ENCODE results near the gene SCRN2.

SCRN2 gene

GRCh38 chr17:47822785-47823184, 18.3 kb downstream of the SCRN2 start:
- Histone ChIP-seq H3K4me3 (replicated peaks; ENCODE audit: insufficient read depth, low read length) (no peak overlapping the region), H3K27me3 (ENCODE audit: insufficient read depth, poor library complexity, severe bottlenecking) (no peaks in the 10 kb centered on the region), H3K27ac (replicated peaks) (no peak overlapping the region)
- TF ChIP-seq CTCF (IDR thresholded peaks at IDR 0.05; ENCODE audit: insufficient read depth, low read length) (no peak), POLR2AphosphoS5 (IDR thresholded peaks at IDR 0.05; ENCODE audit: low read depth) (no peak), REST (IDR thresholded peaks at IDR 0.05; ENCODE audit: insufficient replicate concordance, low read depth) (no peak), GABPA (IDR thresholded peaks at IDR 0.05; ENCODE audit: low read depth) (no peak), SPI1 (IDR thresholded peaks at IDR 0.05; ENCODE audit: borderline replicate concordance, low read depth) (no peak)
- DNase-seq (ENCODE audit: low read depth in 1 of 2, low spot score in 1 of 2): no peak

- H3K27me3 ChIP-seq (ENCODE audit: insufficient read depth, poor library complexity, severe bottlenecking): no peaks in the 10 kb centered on the region
- peak within 1 kb of the TSS; percentile 47 for H3K27ac ChIP-seq (replicated peaks)
- DNase-seq (ENCODE audit: low read depth in 1 of 2, low spot score in 1 of 2): peak; percentile 84 to 90
- TF ChIP-seq GABPA (IDR thresholded peaks at IDR 0.05; ENCODE audit: low read depth) (peak; percentile 64), SPI1 (IDR thresholded peaks at IDR 0.05; ENCODE audit: borderline replicate concordance, low read depth) (no peak), POLR2AphosphoS5 (IDR thresholded peaks at IDR 0.05; ENCODE audit: low read depth) (peak; percentile 67; the same call in 1 of the 2 replicates)
- H3K4me3 ChIP-seq (replicated peaks; ENCODE audit: insufficient read depth, low read length): peak within 1 kb of the TSS; percentile 91
Observed at GRCh38 chr17:47821424-47822391, 19.4 kb downstream of the SCRN2 start, which contains the start of gene OSBPL7. OSBPL7 (minus strand) TSS chr17:47821794; CDS start chr17:47820278, 1,516 bp downstream.

- no peaks in the 10 kb centered on the region for H3K27me3 ChIP-seq (ENCODE audit: insufficient read depth, poor library complexity, severe bottlenecking)
- H3K4me3 ChIP-seq (replicated peaks; ENCODE audit: insufficient read depth, low read length): peak overlapping the region; percentile 91
- no peak for DNase-seq (ENCODE audit: low read depth in 1 of 2, low spot score in 1 of 2)
- peak overlapping the region; percentile 47 for H3K27ac ChIP-seq (replicated peaks)
- no peak for TF ChIP-seq CTCF (IDR thresholded peaks at IDR 0.05; ENCODE audit: insufficient read depth, low read length)
- no peak for TF ChIP-seq SPI1 (IDR thresholded peaks at IDR 0.05; ENCODE audit: borderline replicate concordance, low read depth)
- TF ChIP-seq POLR2AphosphoS5 (IDR thresholded peaks at IDR 0.05; ENCODE audit: low read depth): no peak
- no peak for TF ChIP-seq REST (IDR thresholded peaks at IDR 0.05; ENCODE audit: insufficient replicate concordance, low read depth)
Observed at GRCh38 chr17:47821031-47821423, 20.0 kb downstream of the SCRN2 start.

GRCh38 chr17:47820033-47820789, 20.9 kb downstream of the SCRN2 start:
- TF ChIP-seq POLR2AphosphoS5 (IDR thresholded peaks at IDR 0.05; ENCODE audit: low read depth) (no peak), REST (IDR thresholded peaks at IDR 0.05; ENCODE audit: insufficient replicate concordance, low read depth) (no peak), SPI1 (IDR thresholded peaks at IDR 0.05; ENCODE audit: borderline replicate concordance, low read depth) (no peak), GABPA (IDR thresholded peaks at IDR 0.05; ENCODE audit: low read depth) (no peak), CTCF (IDR thresholded peaks at IDR 0.05; ENCODE audit: insufficient read depth, low read length) (no peak)
- no peak overlapping the region for H3K27ac ChIP-seq (replicated peaks)
- H3K4me3 ChIP-seq (replicated peaks; ENCODE audit: insufficient read depth, low read length): no peak overlapping the region
- no peak for DNase-seq (ENCODE audit: low read depth in 1 of 2, low spot score in 1 of 2)
- H3K27me3 ChIP-seq (ENCODE audit: insufficient read depth, poor library complexity, severe bottlenecking): no peaks in the 10 kb centered on the region

Data from HL-60 (cell line).